ENCODE results near the gene VPS25.

VPS25 gene

DNA sequence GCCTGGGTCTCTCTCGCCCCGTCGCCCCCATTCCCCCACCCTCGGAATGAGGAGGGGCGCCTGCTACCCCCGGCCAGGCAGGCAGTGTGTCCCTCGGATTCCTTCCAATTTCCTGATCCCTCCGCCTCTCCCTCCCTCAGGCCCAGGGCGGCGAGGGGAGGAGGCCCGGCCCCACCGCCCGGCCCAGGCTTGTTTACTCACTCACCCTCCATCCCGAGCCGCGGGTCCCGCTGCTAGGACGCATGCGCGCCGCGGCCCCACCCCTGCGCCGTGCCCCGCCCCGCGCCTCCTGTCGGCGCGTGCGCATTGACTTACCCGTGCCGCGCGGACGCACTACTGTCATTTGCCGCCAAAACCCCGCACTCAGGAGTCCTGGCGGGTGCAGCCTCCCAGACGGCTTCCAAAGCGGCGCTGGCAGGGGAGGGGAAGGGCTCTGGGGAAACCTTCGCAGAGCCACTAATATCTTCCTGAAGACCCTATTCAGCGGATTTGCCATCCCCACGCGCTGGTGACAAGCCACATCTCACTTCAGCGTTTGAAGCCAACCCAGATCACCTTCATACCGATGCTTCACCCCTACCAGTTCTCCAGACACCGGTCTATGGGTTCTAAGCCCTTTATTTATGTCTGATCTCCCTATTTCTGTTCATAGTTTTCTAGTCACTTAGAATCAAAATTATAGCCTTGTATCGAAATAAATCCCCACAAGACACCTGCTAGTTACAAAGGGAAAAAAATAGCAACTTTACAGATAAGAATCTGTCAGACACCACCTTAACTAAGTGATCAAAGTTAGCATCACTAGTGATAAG is 28.2 kb upstream of the VPS25 start, which contains the start of gene EZH1:
Gene EZH1, minus strand, starts transcription at position 235 of the 812 bp plus-strand sequence. CDS start 16,099 bp downstream, outside the sequence.
- TF ChIP-seq, protein P1, sequence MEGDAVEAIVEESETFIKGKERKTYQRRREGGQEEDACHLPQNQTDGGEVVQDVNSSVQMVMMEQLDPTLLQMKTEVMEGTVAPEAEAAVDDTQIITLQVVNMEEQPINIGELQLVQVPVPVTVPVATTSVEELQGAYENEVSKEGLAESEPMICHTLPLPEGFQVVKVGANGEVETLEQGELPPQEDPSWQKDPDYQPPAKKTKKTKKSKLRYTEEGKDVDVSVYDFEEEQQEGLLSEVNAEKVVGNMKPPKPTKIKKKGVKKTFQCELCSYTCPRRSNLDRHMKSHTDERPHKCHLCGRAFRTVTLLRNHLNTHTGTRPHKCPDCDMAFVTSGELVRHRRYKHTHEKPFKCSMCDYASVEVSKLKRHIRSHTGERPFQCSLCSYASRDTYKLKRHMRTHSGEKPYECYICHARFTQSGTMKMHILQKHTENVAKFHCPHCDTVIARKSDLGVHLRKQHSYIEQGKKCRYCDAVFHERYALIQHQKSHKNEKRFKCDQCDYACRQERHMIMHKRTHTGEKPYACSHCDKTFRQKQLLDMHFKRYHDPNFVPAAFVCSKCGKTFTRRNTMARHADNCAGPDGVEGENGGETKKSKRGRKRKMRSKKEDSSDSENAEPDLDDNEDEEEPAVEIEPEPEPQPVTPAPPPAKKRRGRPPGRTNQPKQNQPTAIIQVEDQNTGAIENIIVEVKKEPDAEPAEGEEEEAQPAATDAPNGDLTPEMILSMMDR (IDR thresholded peaks at IDR 0.05; ENCODE audit: low read length, missing control alignments) = no peak
- peak; percentile 91 for DNase-seq (ENCODE audit: low read depth)
- H3K4me3 ChIP-seq (replicated peaks; ENCODE audit: low read depth, low read length) = peak within 1 kb of the TSS; percentile 75

DNA sequence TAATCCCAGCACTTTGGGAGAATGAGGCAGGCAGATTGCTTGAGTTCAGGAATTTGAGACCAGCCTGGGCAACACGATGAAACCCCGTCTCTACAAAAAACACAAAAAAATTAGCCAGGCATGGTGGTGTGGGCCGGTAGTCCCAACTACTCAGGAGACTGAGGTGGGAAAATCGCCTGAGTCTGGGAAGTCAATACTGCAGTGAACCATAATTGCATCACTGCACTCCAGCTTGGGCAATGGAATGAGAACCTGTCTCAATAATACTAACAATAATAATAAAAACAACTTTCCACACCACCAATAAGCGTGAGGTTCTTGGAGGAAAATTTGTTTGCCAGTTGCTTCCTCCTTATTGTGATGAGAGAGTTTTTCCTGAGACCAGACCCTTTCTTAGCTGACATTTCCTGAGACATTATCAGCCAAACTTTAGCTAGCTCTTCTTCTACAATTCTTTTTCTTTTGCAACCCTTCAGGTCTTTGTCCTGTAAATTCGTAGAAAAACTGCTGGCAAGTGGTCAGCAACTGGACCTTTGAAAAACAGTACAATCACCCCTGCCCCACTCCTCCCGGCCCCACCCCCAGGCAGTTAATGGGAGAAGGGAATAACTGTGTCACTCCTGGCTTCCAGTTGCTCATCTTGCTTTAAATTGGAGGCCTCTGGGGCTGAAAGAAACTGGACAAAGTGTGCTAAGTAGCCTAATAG is 24.9 kb upstream of the VPS25 start:
- TF ChIP-seq, protein P1 (IDR thresholded peaks at IDR 0.05; ENCODE audit: low read length, missing control alignments) = no peak
- no peak overlapping the region for H3K4me3 ChIP-seq (replicated peaks; ENCODE audit: low read depth, low read length)
- DNase-seq (ENCODE audit: low read depth) = no peak

DNA sequence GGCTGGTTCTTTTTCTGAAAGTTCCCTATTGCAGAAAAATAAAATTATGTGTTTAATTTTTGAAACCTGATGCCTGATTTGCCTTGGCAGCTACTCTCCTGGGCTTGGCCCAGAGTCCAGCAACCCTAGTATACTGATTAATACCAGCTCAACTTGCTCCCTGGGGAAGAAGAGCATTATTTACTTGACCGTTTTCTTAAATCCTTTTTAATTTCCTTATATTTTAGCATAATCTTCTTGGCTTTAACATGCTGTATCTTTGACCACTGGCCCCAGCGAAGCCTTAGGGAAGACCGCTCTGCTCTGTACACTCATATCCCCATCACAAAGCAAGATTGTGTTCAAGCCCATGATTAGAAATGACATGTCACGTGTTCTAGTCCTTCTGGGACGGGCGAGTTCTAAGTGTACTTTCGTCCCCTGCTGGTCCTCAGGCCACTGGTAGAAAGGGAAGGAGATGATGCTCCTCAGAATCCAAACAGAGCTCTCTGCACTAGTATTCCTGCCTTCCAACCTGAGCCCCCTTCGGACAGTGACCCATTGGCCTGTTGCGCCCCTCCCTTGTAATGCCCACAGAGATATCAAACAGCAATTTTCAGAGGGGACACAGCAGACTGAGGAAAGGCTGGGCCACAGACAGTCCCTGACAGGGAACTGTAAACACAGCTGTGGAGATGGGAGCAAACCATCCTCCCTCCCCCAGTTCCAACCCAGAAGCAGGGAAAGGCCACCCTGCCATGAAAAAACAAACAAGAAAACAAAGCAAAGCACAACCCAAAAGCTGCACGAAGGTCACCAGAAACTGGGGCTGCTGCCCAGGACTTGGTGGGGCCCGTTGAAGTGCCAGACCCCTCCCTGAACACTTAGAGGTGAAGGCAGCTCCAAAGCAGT is 24.1 kb upstream of the VPS25 start:
- no peak for DNase-seq (ENCODE audit: low read depth)
- TF ChIP-seq, protein P1 (IDR thresholded peaks at IDR 0.05; ENCODE audit: low read length, missing control alignments) = no peak
- no peak overlapping the region for H3K4me3 ChIP-seq (replicated peaks; ENCODE audit: low read depth, low read length)

DNA sequence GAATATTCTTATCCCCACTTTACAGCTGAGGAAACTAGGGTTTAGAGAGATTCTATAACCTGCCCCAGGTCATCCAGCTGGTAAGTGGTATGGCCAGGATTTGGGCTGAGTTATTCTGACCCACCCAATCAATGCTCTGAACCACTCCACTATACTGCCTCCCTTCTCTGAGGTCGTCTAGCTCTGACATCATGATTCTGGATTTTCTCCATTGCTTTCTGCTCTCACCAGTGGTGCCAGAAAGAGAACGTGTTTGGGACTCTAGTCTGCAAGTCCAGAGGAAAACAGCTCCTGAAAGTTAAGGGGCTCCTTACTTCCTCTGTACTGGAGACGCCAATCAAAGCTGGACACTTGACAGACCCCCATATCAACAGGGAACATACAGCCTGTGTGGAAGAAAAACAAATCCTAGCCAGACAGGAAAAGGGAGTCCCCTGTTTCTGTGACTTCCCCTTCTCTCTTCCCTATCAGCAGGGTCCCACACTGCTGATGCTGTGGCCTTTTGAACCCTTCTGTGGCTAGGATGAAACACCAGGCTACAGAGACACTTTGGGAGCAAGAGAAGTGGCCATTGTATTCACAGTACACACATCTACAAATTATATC is 22.4 kb upstream of the VPS25 start:
- DNase-seq (ENCODE audit: low read depth) = no peak
- H3K4me3 ChIP-seq (replicated peaks; ENCODE audit: low read depth, low read length) = no peak overlapping the region
- TF ChIP-seq, protein P1 (IDR thresholded peaks at IDR 0.05; ENCODE audit: low read length, missing control alignments) = no peak

DNA sequence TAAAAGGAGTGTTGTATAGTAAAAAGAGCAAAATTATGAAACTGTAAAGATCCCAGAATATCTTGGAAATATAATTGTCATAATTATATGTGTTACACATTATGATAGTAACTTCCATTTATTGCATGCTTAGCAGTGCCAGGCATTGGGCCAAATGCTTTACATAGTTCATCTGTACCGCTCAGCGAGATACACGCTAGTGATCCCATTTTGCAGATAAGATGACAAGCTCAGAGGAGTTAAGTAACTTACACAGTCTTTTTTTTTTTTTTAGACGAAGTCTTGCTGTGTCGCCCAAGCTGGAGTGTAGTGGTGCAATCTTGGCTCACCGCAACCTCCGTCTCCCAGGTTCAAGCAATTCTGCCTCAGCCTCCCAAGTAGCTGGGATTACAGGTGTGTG is 21.6 kb upstream of the VPS25 start:
- peak; percentile 70 for DNase-seq (ENCODE audit: low read depth)
- no peak overlapping the region for H3K4me3 ChIP-seq (replicated peaks; ENCODE audit: low read depth, low read length)
- TF ChIP-seq, protein P1 (IDR thresholded peaks at IDR 0.05; ENCODE audit: low read length, missing control alignments) = no peak

DNA sequence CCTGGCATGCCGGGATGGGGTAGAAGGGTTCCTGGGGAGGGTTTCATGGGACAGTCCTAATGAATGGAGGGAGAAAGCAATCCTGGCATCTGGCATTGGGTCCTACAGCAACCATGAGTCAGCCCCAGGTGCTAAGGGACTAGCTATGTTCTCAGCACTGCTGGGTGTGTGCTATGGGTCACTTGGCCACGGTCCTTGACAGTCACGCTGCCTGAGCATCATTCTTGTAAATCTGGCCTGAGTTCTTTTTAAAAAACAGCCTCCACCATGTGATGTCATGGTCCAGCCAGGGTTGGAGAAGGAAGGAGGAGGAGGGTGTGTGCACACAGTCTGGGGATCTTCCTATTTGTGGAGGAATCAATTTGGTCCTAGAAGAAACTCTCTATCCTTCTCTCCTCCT is 18.5 kb upstream of the VPS25 start:
- no peak overlapping the region for H3K4me3 ChIP-seq (replicated peaks; ENCODE audit: low read depth, low read length)
- TF ChIP-seq, protein P1 (IDR thresholded peaks at IDR 0.05; ENCODE audit: low read length, missing control alignments) = no peak
- peak; percentile 51 for DNase-seq (ENCODE audit: low read depth)

Data from fibroblast of pulmonary artery (primary cell).